HEK293T (cell line): ENCODE data around the gene NOG.

Source experiments
- CTCF ChIA-PET: fragments of 350-600 bp; formaldehyde crosslinking; extraction: SDS; loops from one replicate; lab custom pipeline; 2021; ENCODE audit warnings: antibody characterized with exemption, inconsistent platforms; lab: Yijun Ruan, JAX
- POLR2A ChIA-PET: fragments of 350-600 bp; formaldehyde crosslinking; extraction: SDS; loops from one replicate; lab custom pipeline; 2020; ENCODE audit warnings: antibody characterized with exemption, inconsistent platforms; lab: Yijun Ruan, JAX
- DNase-seq: peaks from one replicate; pipeline ENCODE4 v3.0.0; 2012; ENCODE audit warnings: mixed read lengths; ENCODE audit errors: extremely low spot score
- ARNT ChIP-seq: fragments of 450-650 bp; IDR thresholded peaks from 2 replicates; pipeline ENCODE4 v1.6.1; 2017; ENCODE audit warnings: mild to moderate bottlenecking
- BHLHE40 ChIP-seq: fragments of 450-650 bp; IDR thresholded peaks from 2 replicates; pipeline ENCODE4 v1.6.1; 2016; ENCODE audit warnings: mild to moderate bottlenecking, moderate library complexity, borderline replicate concordance
- CTBP1 ChIP-seq: fragments of 450-650 bp; IDR thresholded peaks from 2 replicates; pipeline ENCODE4 v1.6.1; 2016; ENCODE audit warnings: borderline replicate concordance
- ELF4 ChIP-seq: fragments of 450-650 bp; IDR thresholded peaks from 2 replicates; pipeline ENCODE4 v1.6.1; 2017; ENCODE audit warnings: antibody characterized with exemption
- FOXA1 ChIP-seq: fragments of 450-650 bp; IDR thresholded peaks from 2 replicates; pipeline ENCODE4 v1.6.1; 2016; ENCODE audit warnings: mild to moderate bottlenecking
- FOXK2 ChIP-seq: fragments of 450-650 bp; IDR thresholded peaks from 2 replicates; pipeline ENCODE4 v1.6.1; 2016; ENCODE audit warnings: mild to moderate bottlenecking
- FOXM1 ChIP-seq: fragments of 450-650 bp; IDR thresholded peaks from 2 replicates; pipeline ENCODE4 v1.6.1; 2017; ENCODE audit warnings: mild to moderate bottlenecking, borderline replicate concordance
- HDGF ChIP-seq: fragments of 450-650 bp; IDR thresholded peaks from 2 replicates; pipeline ENCODE4 v1.6.1; 2017; ENCODE audit warnings: antibody characterized with exemption, borderline replicate concordance
- L3MBTL2 ChIP-seq: fragments of 450-650 bp; conservative IDR thresholded peaks from 2 replicates; pipeline ENCODE4 v1.6.1; 2016; ENCODE audit warnings: mild to moderate bottlenecking
- LEF1 ChIP-seq: fragments of 450-650 bp; IDR thresholded peaks from 2 replicates; pipeline ENCODE4 v1.6.1; 2017; ENCODE audit warnings: mild to moderate bottlenecking, borderline replicate concordance
- NFRKB ChIP-seq: fragments of 450-650 bp; IDR thresholded peaks from 2 replicates; pipeline ENCODE4 v1.6.1; 2016; ENCODE audit warnings: mild to moderate bottlenecking, moderate library complexity
- SP1 ChIP-seq: fragments of 450-650 bp; IDR thresholded peaks from 2 replicates; pipeline ENCODE4 v1.6.1; 2017
- SUZ12 ChIP-seq: fragments of 450-650 bp; IDR thresholded peaks from 2 replicates; pipeline ENCODE4 v1.6.1; 2016; ENCODE audit warnings: mild to moderate bottlenecking
- TARDBP ChIP-seq: fragments of 450-650 bp; IDR thresholded peaks from 2 replicates; pipeline ENCODE4 v1.6.1; 2016
- ZNF384 ChIP-seq: fragments of 450-650 bp; IDR thresholded peaks from 2 replicates; pipeline ENCODE4 v1.6.1; 2016
- TF ChIP-seq, protein P1 (sequence below): fragments of 450-650 bp; IDR thresholded peaks from 2 replicates; pipeline ENCODE4 v1.6.1; 2016

Gene NOG

DNA sequence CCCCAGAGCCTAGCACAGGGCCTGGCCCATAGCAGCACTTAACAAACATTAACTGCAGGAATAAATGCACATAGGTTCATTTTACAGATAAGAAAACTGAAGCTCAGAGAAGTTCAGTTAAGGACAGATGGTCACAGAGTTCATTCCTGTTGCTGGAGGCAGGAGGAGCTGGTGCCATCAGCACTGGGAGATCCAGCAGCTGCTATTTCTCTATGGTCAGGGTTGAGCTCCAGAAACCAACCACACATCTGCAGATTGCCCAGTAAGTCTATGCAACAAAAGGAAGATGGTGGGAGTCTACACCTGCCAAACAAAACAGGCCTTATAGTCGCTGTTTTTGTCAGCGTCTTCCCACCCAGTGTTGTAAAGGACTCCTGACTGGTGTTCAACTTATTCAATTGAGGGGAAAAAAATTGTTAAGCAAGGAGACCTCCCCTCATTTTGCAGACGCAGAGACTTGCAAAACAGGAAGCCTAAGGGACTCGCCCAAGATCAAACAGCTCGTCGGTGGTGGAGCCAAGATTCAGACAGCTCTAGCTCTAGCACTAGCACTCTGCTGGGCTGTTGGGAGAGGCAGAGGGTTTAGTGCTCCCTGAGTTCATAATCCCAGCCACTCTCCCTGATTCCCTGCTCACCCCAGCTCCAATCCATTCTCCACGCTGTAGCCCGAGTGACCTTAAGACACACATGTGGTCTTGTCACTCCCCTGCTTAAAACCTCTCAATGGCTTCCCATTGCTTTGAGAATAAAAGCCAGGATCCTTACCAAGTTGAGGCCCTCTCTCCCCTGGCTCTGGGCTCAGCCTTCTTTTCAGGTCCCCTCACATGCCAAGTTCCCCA lies 9.0 kb downstream of the NOG start:
- ChIA-PET CTCF (no interaction called here), POLR2A (no interaction called here)
- no peak for DNase-seq
- no peak for TF ChIP-seq SUZ12
- TF ChIP-seq SP1, result no peak
- TF ChIP-seq L3MBTL2, result no peak
- no peak for TF ChIP-seq FOXM1
- no peak for TF ChIP-seq FOXA1
- no peak for TF ChIP-seq ARNT
- no peak for TF ChIP-seq FOXK2
- TF ChIP-seq ELF4, result no peak
- TF ChIP-seq BHLHE40, result no peak
- no peak for TF ChIP-seq ZNF384
- no peak for TF ChIP-seq LEF1

DNA sequence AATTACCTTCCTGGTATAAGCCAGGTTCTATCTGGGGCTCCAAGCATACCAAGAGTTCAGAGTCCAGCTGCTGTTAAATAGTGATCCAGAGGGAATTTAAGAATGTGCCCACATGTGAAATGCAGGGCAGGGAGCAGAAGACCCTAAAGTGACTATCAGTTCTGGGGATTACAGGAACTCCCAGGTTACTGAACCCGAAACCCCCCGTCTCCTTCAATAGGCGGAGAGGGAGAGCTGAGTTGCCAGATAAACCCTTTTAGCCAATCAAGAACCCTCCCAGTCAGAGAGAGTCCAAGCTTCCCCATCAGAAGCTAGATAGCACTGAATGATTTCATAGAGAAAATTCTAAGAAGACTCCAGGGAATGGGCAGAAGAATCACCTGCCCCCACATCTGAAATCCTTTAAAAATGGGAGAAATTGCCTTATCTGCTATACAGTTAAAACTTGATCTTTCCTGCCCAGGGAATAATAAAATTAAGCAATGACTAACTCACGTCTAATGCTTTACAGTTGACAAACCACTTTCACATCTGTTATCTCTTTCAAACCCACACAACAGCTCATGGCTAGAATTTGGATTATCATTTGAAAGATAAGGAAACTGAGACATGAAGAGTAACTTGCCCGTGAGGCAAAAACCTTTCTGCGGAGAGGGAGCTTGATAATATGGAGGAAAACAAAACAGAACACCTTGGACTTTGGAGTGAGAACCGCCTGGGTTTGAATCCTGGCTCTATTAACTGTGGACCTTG lies 10.2 kb downstream of the NOG start:
- TF ChIP-seq HDGF (no peak), CTBP1 (no peak), BHLHE40 (no peak), TARDBP (no peak), SP1 (no peak), NFRKB (no peak), LEF1 (no peak), ZNF384 (no peak), FOXK2 (no peak), ARNT (no peak), FOXM1 (no peak), FOXA1 (no peak), ELF4 (no peak), L3MBTL2 (no peak), SUZ12 (no peak)
- TF ChIP-seq, protein P1, sequence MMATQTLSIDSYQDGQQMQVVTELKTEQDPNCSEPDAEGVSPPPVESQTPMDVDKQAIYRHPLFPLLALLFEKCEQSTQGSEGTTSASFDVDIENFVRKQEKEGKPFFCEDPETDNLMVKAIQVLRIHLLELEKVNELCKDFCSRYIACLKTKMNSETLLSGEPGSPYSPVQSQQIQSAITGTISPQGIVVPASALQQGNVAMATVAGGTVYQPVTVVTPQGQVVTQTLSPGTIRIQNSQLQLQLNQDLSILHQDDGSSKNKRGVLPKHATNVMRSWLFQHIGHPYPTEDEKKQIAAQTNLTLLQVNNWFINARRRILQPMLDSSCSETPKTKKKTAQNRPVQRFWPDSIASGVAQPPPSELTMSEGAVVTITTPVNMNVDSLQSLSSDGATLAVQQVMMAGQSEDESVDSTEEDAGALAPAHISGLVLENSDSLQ, result no peak
- POLR2A ChIA-PET, result no interaction called here
- DNase-seq, result no peak
- CTCF ChIA-PET, result no interaction called here

DNA sequence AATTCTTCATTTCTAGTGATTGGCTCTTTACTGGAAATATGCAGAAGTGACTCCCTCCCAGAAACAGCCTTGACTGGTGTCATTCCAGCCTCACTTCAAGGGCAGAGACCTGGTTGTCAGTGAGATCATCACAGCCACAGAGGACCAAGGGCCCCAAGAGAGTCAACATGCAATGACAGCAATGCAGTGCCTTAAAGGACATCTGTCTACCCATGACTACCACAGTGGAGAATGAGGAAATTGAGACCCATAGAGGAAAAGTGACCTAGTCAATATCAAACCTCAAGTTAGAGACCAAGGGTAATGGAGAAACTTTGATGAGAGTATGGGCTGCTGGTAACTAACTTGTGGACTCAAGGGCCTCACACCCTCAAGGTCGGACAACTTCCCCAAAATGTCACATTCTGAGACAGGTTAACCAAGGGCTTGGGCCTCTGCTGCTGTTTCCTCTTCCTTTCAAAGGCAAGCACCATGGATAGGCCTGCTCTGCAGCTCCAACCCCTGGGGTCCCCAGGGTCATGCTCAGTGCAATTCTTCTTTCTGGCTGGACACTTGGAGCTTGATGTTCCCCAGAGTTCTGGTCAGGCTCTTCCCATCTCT lies 11.3 kb downstream of the NOG start:
- POLR2A ChIA-PET, result no interaction called here
- no peak for TF ChIP-seq SUZ12
- TF ChIP-seq SP1, result no peak
- no peak for TF ChIP-seq CTBP1
- no peak for TF ChIP-seq ZNF384
- TF ChIP-seq FOXM1, result no peak
- TF ChIP-seq ELF4, result no peak
- no peak for TF ChIP-seq ARNT
- no peak for TF ChIP-seq BHLHE40
- no peak for TF ChIP-seq NFRKB
- no peak for TF ChIP-seq FOXA1
- TF ChIP-seq, protein P1, result no peak
- no peak for TF ChIP-seq HDGF
- TF ChIP-seq TARDBP, result no peak
- CTCF ChIA-PET, result interaction anchor here (0.5 kb wide), 1 partner anchor 489 kb away, joined by 4 read pairs; no protein-coding TSS in a partner anchor
- no peak for DNase-seq

DNA sequence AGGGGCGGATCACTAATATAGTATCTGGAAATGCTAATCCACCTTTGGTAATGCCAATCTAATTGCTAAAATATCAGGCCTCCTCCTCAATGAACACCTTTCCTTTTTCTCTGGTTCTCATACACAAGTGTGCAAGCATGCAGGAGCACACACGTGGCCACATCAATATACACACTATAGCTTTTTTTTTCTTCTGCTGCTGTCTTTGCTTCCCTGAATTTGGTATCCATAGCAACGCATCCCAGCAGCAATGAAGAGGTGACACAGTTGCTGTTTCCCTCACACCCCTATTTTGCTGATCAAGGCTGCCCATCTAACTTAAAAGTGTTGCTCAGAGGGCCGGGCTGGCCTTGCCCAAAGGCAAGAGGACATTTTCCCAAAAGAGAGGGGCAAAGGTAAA lies 15.4 kb downstream of the NOG start:
- DNase-seq, result no peak
- POLR2A ChIA-PET, result no interaction called here
- no peak for TF ChIP-seq SP1
- no peak for TF ChIP-seq BHLHE40
- TF ChIP-seq LEF1, result no peak
- TF ChIP-seq ZNF384, result no peak
- TF ChIP-seq ELF4, result no peak
- no peak for TF ChIP-seq SUZ12
- no peak for TF ChIP-seq L3MBTL2
- TF ChIP-seq HDGF, result no peak
- TF ChIP-seq FOXA1, result no peak
- no peak for TF ChIP-seq CTBP1
- TF ChIP-seq TARDBP, result no peak
- TF ChIP-seq ARNT, result no peak
- CTCF ChIA-PET, result no interaction called here

DNA sequence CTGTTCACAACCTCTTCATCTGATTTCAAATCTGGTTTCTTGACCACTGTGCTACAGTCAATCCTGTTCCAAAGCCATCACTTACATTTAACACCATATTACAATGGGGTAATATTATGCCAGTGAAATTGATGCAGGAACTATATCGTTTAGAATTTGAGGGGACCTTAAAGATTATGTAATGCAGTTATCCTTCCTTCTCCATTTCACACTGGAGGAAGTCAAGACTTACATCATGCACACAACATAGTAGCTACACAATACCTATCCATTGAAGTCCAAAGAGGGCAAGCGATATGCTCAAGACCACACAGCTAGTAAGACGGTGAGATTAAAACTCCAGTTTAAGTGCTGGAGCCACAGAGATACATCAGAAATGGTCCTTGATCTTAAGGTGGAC lies 16.8 kb downstream of the NOG start:
- no peak for DNase-seq
- POLR2A ChIA-PET, result no interaction called here
- TF ChIP-seq L3MBTL2 (no peak), NFRKB (no peak), ZNF384 (no peak), FOXM1 (no peak), ARNT (no peak), CTBP1 (no peak), ELF4 (no peak), FOXA1 (no peak)
- CTCF ChIA-PET, result no interaction called here
